ENCODE measurements around the gene NLGN1. TPM values are rescaled to one million over a fixed set of nuclear protein-coding genes. Genes with fewer than 3 reads are reported as not detected.
"Not testable (repeated sequence)": the region's sequence is repeated elsewhere in the genome, so short reads cannot be mapped to it uniquely, and the experiment has no call there.

NLGN1 gene
- polyA plus RNA-seq, 12 donors: 1.3 to 4.3 (median 1.9) TPM; not detected in 1

GRCh38 chr3:173553635-173554280, 156.2 kb downstream of the NLGN1 start:
- DNase-seq: no peak

- DNase-seq: no peak
Observed at GRCh38 chr3:173556546-173556945, 159.0 kb downstream of the NLGN1 start.

GRCh38 chr3:173567997-173568396, 170.5 kb downstream of the NLGN1 start:
- DNase-seq: no peak

DNA sequence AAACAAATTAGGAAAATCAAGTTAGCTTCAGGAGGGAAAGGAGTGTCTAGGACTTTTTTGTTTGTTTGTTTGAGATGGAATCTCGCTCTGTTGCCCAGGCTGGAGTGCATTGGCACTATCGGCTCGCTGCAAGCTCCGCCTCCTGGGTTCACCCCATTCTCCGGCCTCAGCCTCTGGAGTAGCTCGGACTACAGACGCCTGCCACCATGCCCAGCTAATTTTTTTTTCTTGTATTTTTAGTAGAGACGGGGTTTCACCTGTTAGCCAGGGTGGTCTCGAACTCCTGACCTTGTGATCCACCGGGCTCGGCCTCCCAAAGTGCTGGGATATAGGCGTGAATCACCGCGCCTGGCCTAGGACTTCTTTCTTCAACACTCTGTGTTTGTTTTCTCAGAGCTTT, 171.1 kb downstream of the NLGN1 start:
- DNase-seq: no peak

- no peak for DNase-seq
Observed at GRCh38 chr3:173583496-173583895, 186.0 kb downstream of the NLGN1 start.

GRCh38 chr3:173584093-173584837, 186.7 kb downstream of the NLGN1 start:
- peak; percentile 78 for DNase-seq

- DNase-seq: peak; percentile 74
Observed at GRCh38 chr3:173584838-173585831, 187.6 kb downstream of the NLGN1 start.

GRCh38 chr3:173586166-173586565, 188.6 kb downstream of the NLGN1 start:
- DNase-seq: no peak

GRCh38 chr3:173587055-173587454, 189.5 kb downstream of the NLGN1 start:
- no peak for DNase-seq

DNA sequence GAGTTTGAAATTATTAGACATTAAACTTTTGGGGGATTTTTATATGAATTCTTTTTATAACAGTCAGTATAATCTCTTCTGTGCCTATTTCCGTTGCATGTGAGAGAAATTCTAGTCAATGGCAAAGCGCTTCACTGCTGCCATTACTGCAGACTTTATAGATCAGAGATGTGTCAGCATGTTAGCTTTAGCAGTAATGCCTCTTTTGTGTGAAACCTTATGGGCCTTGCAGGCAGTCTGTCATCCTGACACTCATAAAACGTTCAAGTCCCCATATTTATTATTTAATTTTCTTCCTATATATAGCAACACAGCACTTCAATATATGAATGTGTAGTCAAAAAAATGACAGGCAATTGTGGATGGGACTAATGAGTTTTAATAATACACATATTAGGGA, 191.0 kb downstream of the NLGN1 start:
- no peak for DNase-seq

GRCh38 chr3:173589116-173589515, 191.6 kb downstream of the NLGN1 start:
- no peak for DNase-seq

DNA sequence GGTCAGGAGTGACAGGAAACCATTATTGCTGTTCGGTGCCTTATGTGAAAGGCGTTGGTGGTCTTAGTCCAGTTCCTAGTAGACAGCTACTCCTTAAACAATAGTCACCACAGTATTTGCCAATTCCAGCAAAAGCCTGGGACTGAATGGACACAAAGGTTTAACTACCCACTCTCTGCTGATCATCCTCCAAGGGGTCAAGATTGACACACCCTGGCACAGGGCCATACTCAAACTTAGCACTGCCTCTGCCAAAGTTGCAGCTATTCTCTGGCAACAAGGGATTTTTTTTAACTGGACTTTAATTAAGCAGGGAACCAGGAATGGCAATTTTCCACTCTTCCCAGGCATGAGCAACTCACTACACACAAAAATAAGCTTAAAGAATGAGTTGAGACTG, 193.9 kb downstream of the NLGN1 start:
- no peak for DNase-seq

- not testable (repeated sequence) for DNase-seq
Observed at GRCh38 chr3:173594881-173595280, 197.3 kb downstream of the NLGN1 start.

GRCh38 chr3:173599673-173600072, 202.1 kb downstream of the NLGN1 start:
- no peak for DNase-seq

DNA sequence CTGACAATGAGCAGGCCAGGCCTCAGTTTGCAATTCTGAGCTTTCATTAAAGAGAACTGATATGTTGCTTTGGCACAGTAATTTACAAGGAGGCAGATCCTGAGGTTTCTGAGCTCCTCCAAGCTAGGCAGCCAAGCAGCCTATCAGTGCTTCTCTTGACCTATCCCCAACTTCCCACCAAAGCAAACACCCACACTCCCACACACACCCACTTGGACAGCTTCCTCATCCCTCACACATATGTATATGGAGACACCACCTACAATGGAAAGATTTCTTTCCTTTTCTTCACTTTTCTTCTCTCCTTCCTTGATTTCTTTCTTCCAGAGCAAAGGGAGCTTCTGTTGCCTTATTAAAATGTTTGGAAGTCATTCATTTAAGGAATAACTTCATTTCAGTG, 217.0 kb downstream of the NLGN1 start:
- DNase-seq: no peak

GRCh38 chr3:173615661-173616060, 218.1 kb downstream of the NLGN1 start:
- DNase-seq: peak; percentile 14

- no peak for DNase-seq
Observed at GRCh38 chr3:173617490-173617889, 219.9 kb downstream of the NLGN1 start.

DNA sequence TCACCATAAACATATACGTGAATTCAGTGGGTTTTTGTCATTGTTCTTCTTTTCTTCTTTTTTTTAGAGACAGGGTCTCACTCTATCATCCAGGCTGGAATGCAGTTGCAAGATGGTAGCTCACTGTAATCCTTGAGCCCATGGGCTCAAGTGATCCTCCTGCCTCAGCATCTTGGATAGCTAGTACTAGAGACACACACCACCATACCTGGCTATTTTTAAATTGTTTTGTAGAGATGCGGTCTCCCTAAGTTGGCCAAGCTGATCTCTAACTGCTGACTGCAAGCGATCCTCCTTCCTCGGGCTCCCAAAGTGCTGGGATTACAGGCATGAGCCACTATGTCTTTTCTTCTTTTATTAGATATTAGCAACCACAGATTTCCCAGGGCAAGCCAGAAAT, 220.6 kb downstream of the NLGN1 start:
- DNase-seq: no peak

GRCh38 chr3:173618703-173619102, 221.2 kb downstream of the NLGN1 start:
- no peak for DNase-seq

- DNase-seq: no peak
Observed at GRCh38 chr3:173622166-173622565, 224.6 kb downstream of the NLGN1 start.

- DNase-seq: no peak
Observed at GRCh38 chr3:173624086-173624485, 226.5 kb downstream of the NLGN1 start.

DNA sequence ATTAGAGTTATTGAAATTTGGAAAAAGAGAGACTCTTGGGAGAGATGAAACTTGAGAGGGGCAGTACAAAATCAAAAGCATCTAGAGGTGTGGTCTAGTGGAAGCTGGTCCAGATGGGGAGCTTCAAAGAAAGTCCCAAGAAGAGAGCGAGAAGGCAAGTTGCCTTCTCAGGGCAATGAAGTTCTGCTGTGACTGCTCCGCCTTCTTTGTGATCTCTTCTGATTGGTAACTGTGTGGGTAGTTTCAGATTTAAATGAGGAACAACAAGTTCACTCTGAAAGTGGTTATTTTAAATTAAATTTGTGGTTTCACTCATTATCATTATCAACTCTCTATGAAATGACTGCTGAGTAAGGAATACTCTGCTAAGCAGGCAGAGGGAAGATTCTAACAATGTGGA, 233.3 kb downstream of the NLGN1 start:
- DNase-seq: no peak

Data from muscle of arm (tissue), 12 donors.